Naive thymus-derived CD4-positive, alpha-beta T cell (primary cell): ENCODE results near the gene C21orf58. TPM values are rescaled to one million over a fixed set of nuclear protein-coding genes. Genes with fewer than 3 reads are reported as not detected.

Experiments
- ATAC-seq: fragments of 150-1000 bp; cut with Tn5 transposase; 2 replicates; pipeline ENCODE4 v1.10.0; 2021; ENCODE audit warnings: mild to moderate bottlenecking, moderate library complexity
- CTCF ChIA-PET: fragments of 350-600 bp; sonication (Branson Sonifier 250); formaldehyde crosslinking; loops from one replicate; lab custom pipeline; 2021; ENCODE audit warnings: antibody characterized with exemption; lab: Charles Lee
- POLR2A ChIA-PET: fragments of 350-600 bp; sonication (Branson Sonifier 250); formaldehyde crosslinking; loops from one replicate; lab custom pipeline; 2021; ENCODE audit warnings: antibody characterized with exemption, inconsistent platforms; lab: Charles Lee
- DNase-seq, 9 donors: peaks; one replicate each; pipeline versions ENCODE4 v3.0.0 to v3.0.0-alpha.2; 2020 to 2022; ENCODE audit warnings: mixed read lengths in 1 of 9
- H3K27ac ChIP-seq: one replicate; pipeline ENCODE4 v1.7.0; 2013; ENCODE audit warnings: mild to moderate bottlenecking, low read depth, low read length, moderate library complexity
- H3K27me3 ChIP-seq, 2 donors: one replicate each; pipeline ENCODE4 v1.7.0; 2013; ENCODE audit warnings: low read length in 2 of 2, mild to moderate bottlenecking in 2 of 2, moderate library complexity in 2 of 2; ENCODE audit not compliant: control insufficient read depth in 2 of 2, insufficient read depth in 2 of 2
- H3K36me3 ChIP-seq, 3 experiments: 1 replicate in 2 of 3; 2 replicates in 1 of 3; pipeline ENCODE4 v1.7.0; 2013; ENCODE audit warnings: low read length in 3 of 3, mild to moderate bottlenecking in 3 of 3, moderate library complexity in 1 of 3; ENCODE audit not compliant: insufficient read depth in 3 of 3, control insufficient read depth in 2 of 3
- H3K4me1 ChIP-seq, 2 donors: one replicate each; pipeline ENCODE4 v1.7.0; 2013; ENCODE audit warnings: low read length in 2 of 2, mild to moderate bottlenecking in 2 of 2, moderate library complexity in 1 of 2; ENCODE audit not compliant: control insufficient read depth in 2 of 2, insufficient read depth in 2 of 2
- H3K4me3 ChIP-seq: 2 replicates; pipeline ENCODE4 v1.7.0; 2013; ENCODE audit warnings: mild to moderate bottlenecking, low read length
- H3K9me3 ChIP-seq, 3 experiments: 1 replicate in 2 of 3; 2 replicates in 1 of 3; pipeline ENCODE4 v1.7.0; 2013; ENCODE audit warnings: low read length in 3 of 3; ENCODE audit not compliant: control insufficient read depth in 2 of 3
- H3K27ac Mint-ChIP-seq, 9 donors: one replicate each; pipeline ENCODE4 v1.8.0; 2020 to 2022; ENCODE audit warnings: mixed read lengths in 9 of 9, mild to moderate bottlenecking in 8 of 9, moderate library complexity in 5 of 9, inconsistent platforms in 2 of 9
- H3K27me3 Mint-ChIP-seq, 5 donors: one replicate each; pipeline ENCODE4 v1.8.0; 2021 to 2022; ENCODE audit warnings: mixed read lengths in 5 of 5, mild to moderate bottlenecking in 1 of 5
- H3K36me3 Mint-ChIP-seq, 5 donors: one replicate each; pipeline ENCODE4 v1.8.0; 2020 to 2022; ENCODE audit warnings: mixed read lengths in 5 of 5, mild to moderate bottlenecking in 3 of 5, inconsistent platforms in 1 of 5
- H3K4me1 Mint-ChIP-seq, 7 donors: one replicate each; pipeline ENCODE4 v1.8.0; 2020 to 2022; ENCODE audit warnings: mixed read lengths in 7 of 7, mild to moderate bottlenecking in 3 of 7, inconsistent platforms in 1 of 7
- H3K4me3 Mint-ChIP-seq, 10 donors: one replicate each; pipeline ENCODE4 v1.8.0; 2020 to 2022; ENCODE audit warnings: mild to moderate bottlenecking in 10 of 10, mixed read lengths in 10 of 10, moderate library complexity in 6 of 10, inconsistent platforms in 2 of 10
- H3K9me3 Mint-ChIP-seq, 11 donors: one replicate each; pipeline ENCODE4 v1.8.0; 2020 to 2022; ENCODE audit warnings: mixed read lengths in 11 of 11, mild to moderate bottlenecking in 4 of 11, inconsistent platforms in 1 of 11, moderate library complexity in 1 of 11
- intact Hi-C, 2 donors: fragments of 100-400 bp; cut with micrococcal nuclease; formaldehyde crosslinking; loops; one replicate each; pipeline ENCODE4 v1.15.1; 2023
- polyA plus RNA-seq, 2 donors: library from polyadenylated mRNA; unstranded; fragments of 300-500 nt; fragmentation: Illumina TruSeq; gene quantifications; one replicate each; pipeline ENCODE4 v1.2.3, GENCODE V29; 2021
- total RNA-seq, 6 experiments: library from RNA in 5 of 6; stranded (reverse) in 5 of 6; gene quantifications; 1 replicate in 5 of 6; 2 replicates in 1 of 6; pipeline ENCODE4 v1.2.3 and lab custom pipeline; 2021 to 2026

The C21orf58 gene
- total and polyA plus RNA-seq, 7 experiments from 2014 or later: 0.59 to 38.4 (median 5.7) TPM

- Mint-ChIP-seq H3K27ac (peak overlapping the region; percentile 9 to 93 (median 61)), H3K4me3 (peak overlapping the region; percentile 69 to 98 (median 78)), H3K36me3 (peaks cover 4 to 40% (median 25%) of the 10 kb centered on the region in 5 donors), H3K4me1 (peaks cover 25 to 79% (median 60%) of the 10 kb centered on the region in 7 donors), H3K27me3 (no peaks in the 10 kb centered on the region), H3K9me3 (no peaks in the 10 kb centered on the region)
- H3K36me3 ChIP-seq: peaks cover 0 to 39% (median 13%) of the 10 kb centered on the region in 3 experiments
- ChIA-PET POLR2A (interaction anchor here (0.6 to 0.9 kb wide), 4 partner anchors 16 to 272 kb away, joined by 3 to 5 read pairs (median 4); no protein-coding TSS in a partner anchor), CTCF (interaction anchor here (1.3 kb wide), 1 partner anchor 41 kb away, joined by 6 read pairs; a partner anchor contains a TSS)
- H3K27ac ChIP-seq: peak overlapping the region; percentile 86
- H3K4me3 ChIP-seq: no peak overlapping the region
- H3K9me3 ChIP-seq: no peaks in the 10 kb centered on the region
- intact Hi-C loops: loop anchor here (2.0 to 10.0 kb wide), 3 partner anchors 141 to 309 kb away; no protein-coding TSS in a partner anchor
- DNase-seq (no peak), ATAC-seq (no peak)
- H3K27me3 ChIP-seq: no peaks in the 10 kb centered on the region
- H3K4me1 ChIP-seq: peaks cover 27 to 34% of the 10 kb centered on the region in 2 donors
These were observed 39.5 kb downstream of the C21orf58 start for GRCh38 chr21:46284077-46284644.

- ATAC-seq (no peak), DNase-seq (no peak)
- Mint-ChIP-seq H3K36me3 (peaks cover 19 to 58% (median 33%) of the 10 kb centered on the region in 5 donors), H3K4me1 (peaks cover 1 to 15% (median 8%) of the 10 kb centered on the region in 7 donors), H3K27ac (peak overlapping the region in 2 of 9 donors; percentile 12 to 38), H3K9me3 (no peaks in the 10 kb centered on the region), H3K27me3 (no peaks in the 10 kb centered on the region), H3K4me3 (no peak overlapping the region)
- no peaks in the 10 kb centered on the region for H3K9me3 ChIP-seq
- ChIA-PET CTCF (interaction anchor here (0.6 kb wide), 1 partner anchor 301 kb away, joined by 4 read pairs; no protein-coding TSS in a partner anchor), POLR2A (interaction anchor here (1.1 kb wide), 1 partner anchor 28 kb away, joined by 4 read pairs; no protein-coding TSS in a partner anchor)
- intact Hi-C loops: no loop called here
- no peak overlapping the region for H3K4me3 ChIP-seq
- H3K36me3 ChIP-seq: peaks cover 17 to 93% (median 31%) of the 10 kb centered on the region in 3 experiments
- H3K27ac ChIP-seq: no peak overlapping the region
- H3K27me3 ChIP-seq: no peaks in the 10 kb centered on the region
- H3K4me1 ChIP-seq: no peaks in the 10 kb centered on the region
These were observed 48.8 kb downstream of the C21orf58 start for GRCh38 chr21:46274797-46275390.

DNA sequence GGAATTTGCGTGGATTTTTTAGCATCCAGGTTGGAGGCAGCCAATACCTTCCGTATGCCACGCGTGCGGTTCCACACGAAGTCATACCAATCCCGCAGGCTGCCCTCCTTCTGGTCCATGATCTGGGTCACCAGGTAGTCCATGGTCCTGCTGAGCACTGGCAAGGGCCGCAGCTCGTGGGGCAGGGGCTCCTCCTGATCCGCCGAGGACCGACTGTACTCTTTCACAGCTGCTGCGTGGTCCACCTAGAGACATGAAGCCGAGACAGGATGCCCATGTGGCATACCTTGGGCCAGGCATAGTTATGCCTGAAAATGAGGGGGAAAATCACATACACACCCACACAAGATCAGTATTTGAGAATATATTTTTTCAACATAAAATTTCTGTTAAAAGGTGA, 50.3 kb downstream of the C21orf58 start:
- CTCF ChIA-PET: no interaction called here
- no peaks in the 10 kb centered on the region for H3K9me3 Mint-ChIP-seq

DNA sequence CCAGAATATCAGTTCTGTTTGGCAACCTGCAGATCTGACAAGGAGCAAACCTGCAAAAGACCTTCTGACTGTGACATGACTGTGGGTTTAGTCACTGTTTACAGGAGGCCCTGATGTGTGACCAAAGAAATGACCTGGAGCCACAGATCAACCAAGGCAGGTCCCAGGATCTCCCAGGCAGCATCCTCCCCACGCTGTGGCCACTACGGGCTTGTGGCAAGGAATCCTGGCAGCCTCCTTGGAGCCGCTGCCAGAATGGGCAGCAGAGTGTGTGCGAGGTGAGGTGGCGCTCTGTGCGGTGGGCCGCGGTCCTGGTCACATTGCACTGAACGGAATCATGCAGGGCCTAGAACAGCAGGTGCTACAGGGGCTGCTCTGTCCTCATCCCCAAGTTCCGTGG, 54.2 kb downstream of the C21orf58 start:
- H3K4me3 Mint-ChIP-seq: no peak overlapping the region
- Histone ChIP-seq H3K36me3 (peaks cover 10 to 95% (median 25%) of the 10 kb centered on the region in 3 experiments), H3K27ac (no peak overlapping the region), H3K4me1 (no peaks in the 10 kb centered on the region), H3K4me3 (no peak overlapping the region), H3K9me3 (no peaks in the 10 kb centered on the region), H3K27me3 (no peaks in the 10 kb centered on the region)
- ChIA-PET POLR2A (no interaction called here), CTCF (no interaction called here)
- no peak overlapping the region for H3K27ac Mint-ChIP-seq
- no peak for DNase-seq
- H3K4me1 Mint-ChIP-seq: peaks cover 0 to 7% (median 0%) of the 10 kb centered on the region in 7 donors
- no peaks in the 10 kb centered on the region for H3K9me3 Mint-ChIP-seq
- ATAC-seq: no peak
- no peaks in the 10 kb centered on the region for H3K27me3 Mint-ChIP-seq
- intact Hi-C loops: no loop called here
- peaks cover 22 to 58% (median 25%) of the 10 kb centered on the region in 5 donors for H3K36me3 Mint-ChIP-seq

More for the DNA sequence above, 50.3 kb downstream of the C21orf58 start:
- Mint-ChIP-seq H3K27me3 (no peaks in the 10 kb centered on the region), H3K36me3 (peaks cover 20 to 56% (median 27%) of the 10 kb centered on the region in 5 donors), H3K27ac (peak overlapping the region in 2 of 9 donors; percentile 19 to 33), H3K4me3 (no peak overlapping the region), H3K4me1 (peaks cover 0 to 11% (median 5%) of the 10 kb centered on the region in 7 donors)
- Histone ChIP-seq H3K27ac (no peak overlapping the region), H3K27me3 (no peaks in the 10 kb centered on the region), H3K4me1 (no peaks in the 10 kb centered on the region), H3K9me3 (no peaks in the 10 kb centered on the region), H3K36me3 (peaks cover 23 to 93% (median 25%) of the 10 kb centered on the region in 3 experiments), H3K4me3 (no peak overlapping the region)
- POLR2A ChIA-PET: no interaction called here
- ATAC-seq (no peak), DNase-seq (no peak)
- intact Hi-C loops: no loop called here

DNA sequence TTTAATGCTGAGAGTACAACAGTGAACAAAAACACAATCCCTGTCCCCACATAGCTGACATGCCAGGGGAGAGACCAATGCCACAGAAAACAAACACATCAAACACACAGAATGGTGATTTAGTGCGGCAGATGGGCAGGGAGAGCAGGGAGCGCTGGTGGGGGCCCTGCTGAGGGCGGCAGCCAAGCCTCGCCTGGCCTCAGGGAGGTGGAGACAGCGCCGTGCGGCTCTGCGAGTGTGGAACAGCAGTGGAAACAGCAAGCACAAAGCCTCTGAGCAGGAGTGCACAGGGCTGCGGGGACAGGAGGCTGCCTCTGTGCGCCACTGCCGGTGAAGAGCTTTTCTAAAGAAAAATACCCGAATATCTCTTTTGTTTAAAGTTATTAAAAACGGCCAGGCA, 55.3 kb downstream of the C21orf58 start:
- peaks cover 10 to 96% (median 24%) of the 10 kb centered on the region in 3 experiments for H3K36me3 ChIP-seq
- intact Hi-C loops: no loop called here
- no peak for DNase-seq
- H3K9me3 Mint-ChIP-seq: no peaks in the 10 kb centered on the region
- ATAC-seq: no peak
- H3K4me1 ChIP-seq: no peaks in the 10 kb centered on the region
- H3K27ac ChIP-seq: no peak overlapping the region
- no peaks in the 10 kb centered on the region for H3K9me3 ChIP-seq
- H3K27me3 Mint-ChIP-seq: no peaks in the 10 kb centered on the region
- ChIA-PET CTCF (no interaction called here), POLR2A (no interaction called here)
- no peak overlapping the region for H3K4me3 ChIP-seq
- no peaks in the 10 kb centered on the region for H3K27me3 ChIP-seq
- H3K27ac Mint-ChIP-seq: no peak overlapping the region
- H3K4me3 Mint-ChIP-seq: no peak overlapping the region
- H3K4me1 Mint-ChIP-seq: peaks cover 0 to 5% (median 0%) of the 10 kb centered on the region in 7 donors
- peaks cover 16 to 47% (median 20%) of the 10 kb centered on the region in 5 donors for H3K36me3 Mint-ChIP-seq

DNA sequence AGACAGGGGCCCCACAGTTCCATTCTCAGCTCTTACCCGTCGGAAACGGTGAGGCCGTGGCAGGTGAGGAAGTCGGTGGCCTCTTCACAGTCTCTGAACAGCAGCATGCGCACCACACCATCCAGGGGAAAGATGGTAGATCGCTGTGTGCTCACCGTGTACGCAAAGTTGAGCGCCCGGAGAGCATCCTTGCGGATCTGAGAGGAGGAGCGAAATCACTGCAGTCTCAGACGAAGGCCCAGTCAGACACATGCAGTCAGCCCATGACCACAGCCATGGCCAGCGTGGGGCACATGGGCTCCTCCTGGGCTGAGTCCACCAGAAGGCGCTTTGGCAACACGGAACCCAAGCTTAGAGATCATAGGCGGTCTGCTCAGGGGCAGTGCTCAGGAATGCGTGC, 56.7 kb downstream of the C21orf58 start:
- Histone ChIP-seq H3K27me3 (no peaks in the 10 kb centered on the region), H3K4me3 (no peak overlapping the region), H3K27ac (no peak overlapping the region), H3K36me3 (peaks cover 10 to 92% (median 15%) of the 10 kb centered on the region in 3 experiments), H3K9me3 (no peaks in the 10 kb centered on the region), H3K4me1 (no peaks in the 10 kb centered on the region)
- CTCF ChIA-PET: interaction anchor here (0.6 kb wide), 1 partner anchor 21 kb away, joined by 4 read pairs; no protein-coding TSS in a partner anchor
- POLR2A ChIA-PET: no interaction called here
- Mint-ChIP-seq H3K36me3 (peaks cover 10 to 40% (median 13%) of the 10 kb centered on the region in 5 donors), H3K4me1 (peaks cover 0 to 5% (median 0%) of the 10 kb centered on the region in 7 donors), H3K27ac (peak overlapping the region in 2 of 9 donors; percentile 17 to 53), H3K4me3 (no peak overlapping the region), H3K9me3 (no peaks in the 10 kb centered on the region), H3K27me3 (no peaks in the 10 kb centered on the region)
- intact Hi-C loops: no loop called here
- DNase-seq: no peak
- no peak for ATAC-seq
